ENCODE results near the gene E2F4. TPM values are rescaled to one million over a fixed set of nuclear protein-coding genes. Genes with fewer than 3 reads are reported as not detected.

The E2F4 gene
- total and polyA plus RNA-seq, 9 of the 15 experiments (the other 6 are each of a cell fraction or from before 2014, with no cell fraction given) = 9.7 to 139 (median 106) TPM

DNA sequence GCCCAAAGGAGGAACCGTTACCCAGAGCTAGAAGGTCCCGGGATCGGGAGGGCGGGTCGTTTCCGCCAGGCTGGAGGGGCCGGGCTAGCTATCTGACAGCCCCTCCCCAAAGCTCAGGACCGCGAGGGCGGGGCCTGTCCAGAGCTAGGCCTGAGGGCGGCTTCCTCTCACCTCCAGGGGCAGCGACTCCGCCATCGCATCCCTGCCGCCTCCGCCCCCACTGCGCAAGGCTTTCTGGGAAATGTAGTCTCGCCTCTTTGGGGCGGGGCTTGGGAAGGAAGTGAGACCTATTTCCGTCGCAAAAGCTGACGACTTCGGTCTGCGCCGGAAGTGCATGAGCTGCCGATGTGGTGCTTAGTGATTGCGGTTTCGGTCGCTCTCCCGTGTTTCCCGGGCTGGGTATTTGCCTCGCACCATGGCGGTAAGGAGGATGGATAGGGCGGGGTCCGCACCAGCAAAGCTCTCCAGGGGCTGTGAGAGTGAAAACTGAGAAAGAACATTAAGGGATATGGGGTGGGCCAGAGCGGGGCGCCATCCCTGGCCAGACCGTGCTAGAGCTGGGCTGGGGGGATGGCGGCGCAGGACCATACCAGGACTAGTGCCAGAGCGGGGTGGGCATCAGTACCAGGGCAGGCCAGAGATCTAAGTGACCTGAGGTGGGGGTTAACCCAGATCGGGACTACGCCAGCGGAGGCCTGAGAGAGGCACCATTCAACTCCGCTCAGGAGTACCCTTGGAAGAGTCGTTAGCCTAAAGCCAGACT lies 35.0 kb downstream of the E2F4 start, which contains the start of gene TMEM208 (continued):
- TF ChIP-seq ZNF764 (CRISPR knock-in tag; IDR thresholded peaks at IDR 0.05; ENCODE audit: low read depth) (no peak), DEAF1 (CRISPR knock-in tag; IDR thresholded peaks at IDR 0.05) (no peak), PATZ1 (CRISPR knock-in tag; IDR thresholded peaks at IDR 0.05; ENCODE audit: borderline replicate concordance) (no peak), SPI1 (IDR thresholded peaks at IDR 0.05; ENCODE audit: borderline replicate concordance, low read depth, low read length) (peak; percentile 75; the same call in 1 of the 2 replicates), PHF8 (IDR thresholded peaks at IDR 0.05; ENCODE audit: borderline replicate concordance, low read length) (peak; percentile 84; the same call in 1 of the 2 replicates), GTF2A2 (tag; IDR thresholded peaks at IDR 0.05) (no peak), BDP1 (IDR thresholded peaks at IDR 0.05; ENCODE audit: insufficient read depth, insufficient read length) (no peak), KAT2B (IDR thresholded peaks at IDR 0.05; ENCODE audit: low read depth, low read length) (peak; percentile 50), ZNF165 (CRISPR knock-in tag; IDR thresholded peaks at IDR 0.05; ENCODE audit: borderline replicate concordance) (no peak), ZNF3 (CRISPR knock-in tag; IDR thresholded peaks at IDR 0.05) (no peak), LCOR (CRISPR knock-in tag; IDR thresholded peaks at IDR 0.05) (peak; percentile 83), SMC3 (conservative IDR thresholded peaks at IDR 0.05; ENCODE audit: insufficient read depth, low read depth, low read length) (0 out of 2 replicates have a peak, but pooled peaks have one; percentile 33), ZNF224 (CRISPR knock-in tag; IDR thresholded peaks at IDR 0.05) (no peak), FOXA3 (CRISPR knock-in tag; conservative IDR thresholded peaks at IDR 0.05 in 1 of 2, IDR thresholded peaks at IDR 0.05 in 1 of 2) (peak in 1 of 2 experiments; percentile 57; a peak in 1 of 4 replicates), KHSRP (IDR thresholded peaks at IDR 0.05) (peak; percentile 90), TAF9B (IDR thresholded peaks at IDR 0.05; ENCODE audit: partially characterized antibody) (peak; percentile 68), ZNF740 (CRISPR knock-in tag; IDR thresholded peaks at IDR 0.05) (peak; percentile 56; the same call in 1 of the 2 replicates), ZNF740 (tag; IDR thresholded peaks at IDR 0.05) (no peak), POLR2AphosphoS5 (IDR thresholded peaks at IDR 0.05; ENCODE audit: control insufficient read depth, insufficient read depth, low read depth, low read length) (peak; percentile 73), SMARCC2 (IDR thresholded peaks at IDR 0.05; ENCODE audit: low read depth) (no peak), MYC (IDR thresholded peaks at IDR 0.05; ENCODE audit: low read depth, low read length) (peak; percentile 84), MYC (CRISPR knock-in tag; IDR thresholded peaks at IDR 0.05; ENCODE audit: borderline replicate concordance, low read depth) (0 out of 2 replicates have a peak, but pooled peaks have one; percentile 27), POLR2G (IDR thresholded peaks at IDR 0.05; ENCODE audit: low read depth, low read length) (peak; percentile 84), ZNF311 (CRISPR knock-in tag; IDR thresholded peaks at IDR 0.05) (no peak)
